GM12892 (cell line): ENCODE results near the gene MYO5A.

Experiments used
- POLR2A ChIP-seq: IDR thresholded peaks from 2 replicates; pipeline ENCODE4 v1.6.1; 2011; ENCODE audit warnings: low read depth, low read length, control low read depth
- TAF1 ChIP-seq: IDR thresholded peaks from 2 replicates; pipeline ENCODE4 v1.6.1; 2011; ENCODE audit warnings: low read depth, mild to moderate bottlenecking, control low read depth, low read length, borderline replicate concordance

GRCh38 chr15:52523192-52523591 lies 5.5 kb downstream of the MYO5A start:
- TF ChIP-seq POLR2A (no peak), TAF1 (no peak)
